GM06990 (cell line): ENCODE data around the gene PPID.

Source experiments
- DNase-seq: peaks from one replicate; pipeline ENCODE4 v3.0.0-alpha.2; 2011; ENCODE audit not compliant: insufficient read length; ENCODE audit errors: extremely low read depth
- H3K27me3 ChIP-seq: replicated peaks from 2 replicates; pipeline ENCODE4 v1.6.0; 2011; ENCODE audit warnings: low read length; ENCODE audit not compliant: control insufficient read depth, insufficient read depth
- H3K36me3 ChIP-seq: 2 replicates; pipeline ENCODE4 v1.5.1; 2011; ENCODE audit warnings: low read length; ENCODE audit not compliant: control insufficient read depth, insufficient read depth
- H3K4me3 ChIP-seq: replicated peaks from 2 replicates; pipeline ENCODE4 v1.5.1; 2011; ENCODE audit warnings: low read depth, mild to moderate bottlenecking, control low read depth, low read length
- TF ChIP-seq, protein P1 (sequence below): IDR thresholded peaks from 2 replicates; pipeline ENCODE4 v1.5.1; 2011; ENCODE audit warnings: low read length, control low read depth, mild to moderate bottlenecking, inconsistent platforms; ENCODE audit not compliant: insufficient read depth, poor library complexity, severe bottlenecking

PPID gene

GRCh38 chr4:158722917-158723793 is at the start of gene PPID:
Gene PPID (minus strand): TSS chr4:158723396. CDS start chr4:158723288, 108 bp downstream.
- no peaks in the 10 kb centered on the region for H3K27me3 ChIP-seq
- peaks cover 6% of the 10 kb centered on the region for H3K36me3 ChIP-seq
- TF ChIP-seq, protein P1, sequence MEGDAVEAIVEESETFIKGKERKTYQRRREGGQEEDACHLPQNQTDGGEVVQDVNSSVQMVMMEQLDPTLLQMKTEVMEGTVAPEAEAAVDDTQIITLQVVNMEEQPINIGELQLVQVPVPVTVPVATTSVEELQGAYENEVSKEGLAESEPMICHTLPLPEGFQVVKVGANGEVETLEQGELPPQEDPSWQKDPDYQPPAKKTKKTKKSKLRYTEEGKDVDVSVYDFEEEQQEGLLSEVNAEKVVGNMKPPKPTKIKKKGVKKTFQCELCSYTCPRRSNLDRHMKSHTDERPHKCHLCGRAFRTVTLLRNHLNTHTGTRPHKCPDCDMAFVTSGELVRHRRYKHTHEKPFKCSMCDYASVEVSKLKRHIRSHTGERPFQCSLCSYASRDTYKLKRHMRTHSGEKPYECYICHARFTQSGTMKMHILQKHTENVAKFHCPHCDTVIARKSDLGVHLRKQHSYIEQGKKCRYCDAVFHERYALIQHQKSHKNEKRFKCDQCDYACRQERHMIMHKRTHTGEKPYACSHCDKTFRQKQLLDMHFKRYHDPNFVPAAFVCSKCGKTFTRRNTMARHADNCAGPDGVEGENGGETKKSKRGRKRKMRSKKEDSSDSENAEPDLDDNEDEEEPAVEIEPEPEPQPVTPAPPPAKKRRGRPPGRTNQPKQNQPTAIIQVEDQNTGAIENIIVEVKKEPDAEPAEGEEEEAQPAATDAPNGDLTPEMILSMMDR, result no peak
- peak within 1 kb of the TSS; percentile 72 for H3K4me3 ChIP-seq
- DNase-seq, result peak; percentile 91

GRCh38 chr4:158771776-158772175 is 48.6 kb upstream of the PPID start:
- Histone ChIP-seq H3K4me3 (no peak overlapping the region), H3K36me3 (no peaks in the 10 kb centered on the region), H3K27me3 (peaks cover 2% of the 10 kb centered on the region; the same call in 1 of the 2 replicates)
- DNase-seq, result no peak
- TF ChIP-seq, protein P1, result no peak

GRCh38 chr4:158770671-158771070 is 47.5 kb upstream of the PPID start:
- H3K4me3 ChIP-seq, result no peak overlapping the region

GRCh38 chr4:158769175-158769921 is 46.2 kb upstream of the PPID start:
- no peaks in the 10 kb centered on the region for H3K36me3 ChIP-seq
- TF ChIP-seq, protein P1, result no peak
- peak; percentile 14 for DNase-seq
- peaks cover 2% of the 10 kb centered on the region; the same call in 1 of the 2 replicates for H3K27me3 ChIP-seq
- peak overlapping the region; percentile 67 for H3K4me3 ChIP-seq

More at GRCh38 chr4:158770671-158771070, 47.5 kb upstream of the PPID start:
- H3K36me3 ChIP-seq, result no peaks in the 10 kb centered on the region
- no peak for DNase-seq
- peaks cover 2% of the 10 kb centered on the region; the same call in 1 of the 2 replicates for H3K27me3 ChIP-seq
- TF ChIP-seq, protein P1, result no peak

GRCh38 chr4:158768555-158769174 is 45.5 kb upstream of the PPID start, which contains the start of gene FNIP2:
Gene FNIP2 (plus strand): TSS chr4:158769026. CDS start chr4:158769213, 187 bp downstream.
- Histone ChIP-seq H3K4me3 (peak within 1 kb of the TSS; percentile 67), H3K27me3 (peaks cover 2% of the 10 kb centered on the region; the same call in 1 of the 2 replicates), H3K36me3 (no peaks in the 10 kb centered on the region)
- TF ChIP-seq, protein P1, result no peak
- peak; percentile 28 for DNase-seq
